ENCODE measurements around the gene KLHL29. TPM values are rescaled to one million over a fixed set of nuclear protein-coding genes. Genes with fewer than 3 reads are reported as not detected.

KLHL29 gene
- total RNA-seq, 1 experiment from 2014 or later, result 2.6 TPM

DNA sequence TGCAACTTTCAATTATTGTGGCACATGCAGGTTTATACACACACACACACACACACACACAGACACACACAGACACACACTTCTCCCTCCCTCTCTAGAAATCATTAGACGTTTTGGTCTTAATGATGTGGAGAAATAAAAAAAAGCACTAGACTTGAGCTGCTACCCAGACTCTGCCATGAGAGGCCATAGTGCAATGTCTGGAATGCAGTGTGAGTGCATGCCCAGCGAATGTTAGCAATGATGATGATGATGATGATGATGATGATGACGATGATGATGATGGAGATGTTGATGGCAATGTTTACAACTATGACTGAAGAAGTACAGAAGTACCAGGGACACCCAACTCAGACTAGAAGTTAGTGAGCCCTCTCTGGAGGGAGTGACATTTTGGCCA is 23.8 kb upstream of the KLHL29 start:
- no peak overlapping the region for H2AFZ ChIP-seq (ENCODE audit: low read length)
- ATAC-seq, result no peak
- CTCF ChIA-PET, result no interaction called here
- H3F3A ChIP-seq (ENCODE audit: low read length, unreplicated experiment), result no peaks in the 10 kb centered on the region
- no peaks in the 10 kb centered on the region for H3K79me2 ChIP-seq (ENCODE audit: low read length)
- H3K9ac ChIP-seq (ENCODE audit: low read length), result no peak overlapping the region
- BruUV-seq (replicated peaks), result no TSS peak
- H3K4me3 ChIP-seq (ENCODE audit: low read length), result no peak overlapping the region
- TF ChIP-seq, protein P1, sequence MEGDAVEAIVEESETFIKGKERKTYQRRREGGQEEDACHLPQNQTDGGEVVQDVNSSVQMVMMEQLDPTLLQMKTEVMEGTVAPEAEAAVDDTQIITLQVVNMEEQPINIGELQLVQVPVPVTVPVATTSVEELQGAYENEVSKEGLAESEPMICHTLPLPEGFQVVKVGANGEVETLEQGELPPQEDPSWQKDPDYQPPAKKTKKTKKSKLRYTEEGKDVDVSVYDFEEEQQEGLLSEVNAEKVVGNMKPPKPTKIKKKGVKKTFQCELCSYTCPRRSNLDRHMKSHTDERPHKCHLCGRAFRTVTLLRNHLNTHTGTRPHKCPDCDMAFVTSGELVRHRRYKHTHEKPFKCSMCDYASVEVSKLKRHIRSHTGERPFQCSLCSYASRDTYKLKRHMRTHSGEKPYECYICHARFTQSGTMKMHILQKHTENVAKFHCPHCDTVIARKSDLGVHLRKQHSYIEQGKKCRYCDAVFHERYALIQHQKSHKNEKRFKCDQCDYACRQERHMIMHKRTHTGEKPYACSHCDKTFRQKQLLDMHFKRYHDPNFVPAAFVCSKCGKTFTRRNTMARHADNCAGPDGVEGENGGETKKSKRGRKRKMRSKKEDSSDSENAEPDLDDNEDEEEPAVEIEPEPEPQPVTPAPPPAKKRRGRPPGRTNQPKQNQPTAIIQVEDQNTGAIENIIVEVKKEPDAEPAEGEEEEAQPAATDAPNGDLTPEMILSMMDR (conservative IDR thresholded peaks at IDR 0.05; ENCODE audit: low read depth, low read length), result no peak
- TF ChIP-seq EZH2phosphoT487 (IDR thresholded peaks at IDR 0.05; ENCODE audit: borderline replicate concordance, low read length) (no peak), EZH2 (IDR thresholded peaks at IDR 0.05; ENCODE audit: low read length, unreplicated experiment) (no peak)
- no peaks in the 10 kb centered on the region for H4K20me1 ChIP-seq (ENCODE audit: low read length)
- H3K27ac ChIP-seq (ENCODE audit: low read length), result no peak overlapping the region
- DNase-seq, result no peak
- H3K4me1 ChIP-seq (ENCODE audit: insufficient read depth, low read length), result no peaks in the 10 kb centered on the region
- POLR2A ChIA-PET (ENCODE audit: unreplicated experiment), result interaction anchor here (0.6 kb wide), 1 partner anchor 64 kb away, joined by 3 read pairs; no protein-coding TSS in a partner anchor
- no peaks in the 10 kb centered on the region for H3K9me2 ChIP-seq (replicated peaks; ENCODE audit: low read length)
- H3K4me2 ChIP-seq (ENCODE audit: low read length), result no peak overlapping the region
- intact Hi-C loops (cut with micrococcal nuclease), result loop anchor here (10.0 kb wide), 1 partner anchor 404 kb away; no protein-coding TSS in a partner anchor
- no peaks in the 10 kb centered on the region for H3K9me3 ChIP-seq (ENCODE audit: low read length)
- H3K36me3 ChIP-seq (ENCODE audit: low read depth, low read length), result no peaks in the 10 kb centered on the region
- H3K27me3 ChIP-seq (ENCODE audit: low read length), result peaks cover 7% of the 10 kb centered on the region

DNA sequence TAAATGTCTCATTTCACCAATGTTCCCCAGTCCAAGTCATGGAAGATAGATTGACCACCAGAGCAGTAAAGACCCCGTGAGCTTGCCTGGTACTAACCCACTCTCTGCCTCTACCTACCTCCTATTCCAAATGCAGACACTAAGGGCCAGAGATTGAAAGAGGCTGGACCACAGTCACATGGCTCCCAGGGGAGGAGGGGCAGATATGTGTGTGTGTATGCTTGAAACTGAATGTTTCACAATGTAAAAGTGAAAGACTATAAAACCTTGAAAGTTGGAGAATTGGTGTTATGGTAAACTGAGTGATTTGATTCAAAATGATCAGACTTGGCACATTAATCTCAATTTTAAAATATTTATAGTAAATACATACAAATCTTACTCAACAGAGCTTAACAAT is 21.7 kb upstream of the KLHL29 start:
- ChIA-PET CTCF (no interaction called here), POLR2A (ENCODE audit: unreplicated experiment) (no interaction called here)
- Histone ChIP-seq H3K4me1 (ENCODE audit: insufficient read depth, low read length) (no peaks in the 10 kb centered on the region), H3K4me2 (ENCODE audit: low read length) (no peak overlapping the region), H3K27ac (ENCODE audit: low read length) (no peak overlapping the region), H3K79me2 (ENCODE audit: low read length) (no peaks in the 10 kb centered on the region), H3F3A (ENCODE audit: low read length, unreplicated experiment) (no peaks in the 10 kb centered on the region), H3K9me3 (ENCODE audit: low read length) (no peaks in the 10 kb centered on the region), H2AFZ (ENCODE audit: low read length) (no peak overlapping the region), H3K9me2 (replicated peaks; ENCODE audit: low read length) (no peaks in the 10 kb centered on the region), H3K4me3 (ENCODE audit: low read length) (no peak overlapping the region), H4K20me1 (ENCODE audit: low read length) (no peaks in the 10 kb centered on the region), H3K9ac (ENCODE audit: low read length) (no peak overlapping the region), H3K36me3 (ENCODE audit: low read depth, low read length) (no peaks in the 10 kb centered on the region), H3K27me3 (ENCODE audit: low read length) (no peaks in the 10 kb centered on the region)
- intact Hi-C loops (cut with micrococcal nuclease), result loop anchor here (10.0 kb wide), 1 partner anchor 402 kb away; no protein-coding TSS in a partner anchor
- ATAC-seq (no peak), DNase-seq (no peak)
- no TSS peak for BruUV-seq (replicated peaks)
- no peak for TF ChIP-seq EZH2 (IDR thresholded peaks at IDR 0.05; ENCODE audit: low read length, unreplicated experiment)
- TF ChIP-seq, protein P1 (conservative IDR thresholded peaks at IDR 0.05; ENCODE audit: low read depth, low read length), result no peak

DNA sequence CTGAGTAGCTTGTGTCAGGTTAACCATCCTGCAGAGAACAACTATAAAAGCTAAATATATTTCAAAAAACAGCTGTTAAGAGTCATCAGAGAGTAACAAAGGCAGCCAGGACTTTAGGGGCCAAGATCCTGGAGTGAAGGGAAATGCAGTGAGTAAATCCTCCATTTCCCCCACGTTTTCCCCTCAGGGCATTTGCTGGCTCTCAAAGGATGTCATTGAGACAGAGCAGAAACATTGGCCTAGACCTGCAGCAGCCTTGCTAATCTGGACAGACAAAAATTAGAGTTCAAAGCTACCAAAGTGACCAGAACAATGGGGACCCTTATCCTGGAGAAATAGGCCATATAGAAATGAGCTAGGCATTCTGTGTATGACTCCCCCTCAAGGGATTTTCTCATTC is 21.1 kb upstream of the KLHL29 start:
- H3K9ac ChIP-seq (ENCODE audit: low read length), result no peak overlapping the region
- no peaks in the 10 kb centered on the region for H3F3A ChIP-seq (ENCODE audit: low read length, unreplicated experiment)
- CTCF ChIA-PET, result no interaction called here

More for the DNA sequence above, 21.1 kb upstream of the KLHL29 start:
- Histone ChIP-seq H3K27ac (ENCODE audit: low read length) (no peak overlapping the region), H2AFZ (ENCODE audit: low read length) (no peak overlapping the region), H3K27me3 (ENCODE audit: low read length) (no peaks in the 10 kb centered on the region), H3K9me3 (ENCODE audit: low read length) (no peaks in the 10 kb centered on the region), H3K4me3 (ENCODE audit: low read length) (no peak overlapping the region), H3K4me1 (ENCODE audit: insufficient read depth, low read length) (no peaks in the 10 kb centered on the region), H3K4me2 (ENCODE audit: low read length) (no peak overlapping the region), H3K36me3 (ENCODE audit: low read depth, low read length) (no peaks in the 10 kb centered on the region), H3K79me2 (ENCODE audit: low read length) (no peaks in the 10 kb centered on the region), H4K20me1 (ENCODE audit: low read length) (no peaks in the 10 kb centered on the region), H3K9me2 (replicated peaks; ENCODE audit: low read length) (no peaks in the 10 kb centered on the region)
- TF ChIP-seq, protein P1 (conservative IDR thresholded peaks at IDR 0.05; ENCODE audit: low read depth, low read length), result no peak
- no peak for TF ChIP-seq EZH2phosphoT487 (IDR thresholded peaks at IDR 0.05; ENCODE audit: borderline replicate concordance, low read length)
- no peak for TF ChIP-seq EZH2 (IDR thresholded peaks at IDR 0.05; ENCODE audit: low read length, unreplicated experiment)
- peak; percentile 25 for DNase-seq
- intact Hi-C loops (cut with micrococcal nuclease), result loop anchor here (10.0 kb wide), 1 partner anchor 401 kb away; no protein-coding TSS in a partner anchor
- no TSS peak for BruUV-seq (replicated peaks)
- POLR2A ChIA-PET (ENCODE audit: unreplicated experiment), result no interaction called here
- no peak for ATAC-seq
